NCI-H748 (cell line): Measurements from ENCODE around the gene ABCB10.
"Not testable (repeated sequence)": the region's sequence is repeated elsewhere in the genome, so short reads cannot be mapped to it uniquely, and the experiment has no call there.

Experiments used
- DNase-seq: peaks from one replicate; lab custom pipeline; 2025; ENCODE audit not compliant: unreplicated experiment; lab: John Stamatoyannopoulos, UW

ABCB10 gene

GRCh38 chr1:229574679-229575442, 16.4 kb upstream of the ABCB10 start:
- no peak for DNase-seq

- DNase-seq = peak; percentile 79
These were observed 13.8 kb upstream of the ABCB10 start for GRCh38 chr1:229572286-229572685.

- DNase-seq = no peak
These were observed 12.5 kb upstream of the ABCB10 start for GRCh38 chr1:229570891-229571516.

GRCh38 chr1:229570305-229570704, 11.8 kb upstream of the ABCB10 start:
- no peak for DNase-seq

- no peak for DNase-seq
These were observed 8.8 kb upstream of the ABCB10 start for GRCh38 chr1:229567109-229567868.

- no peak for DNase-seq
These were observed 5.2 kb upstream of the ABCB10 start for GRCh38 chr1:229563701-229564100.

GRCh38 chr1:229563241-229563640, 4.7 kb upstream of the ABCB10 start:
- no peak for DNase-seq

GRCh38 chr1:229562686-229563085, 4.2 kb upstream of the ABCB10 start:
- no peak for DNase-seq

- DNase-seq = no peak
These were observed 2.6 kb upstream of the ABCB10 start for GRCh38 chr1:229561141-229561540.

- DNase-seq = not testable (repeated sequence)
These were observed 1.6 kb upstream of the ABCB10 start for GRCh38 chr1:229560124-229560523.

GRCh38 chr1:229559336-229559801, 862 bp upstream of the ABCB10 start:
- DNase-seq = not testable (repeated sequence)

- peak; percentile 28 for DNase-seq
These were observed 543 bp downstream of the ABCB10 start for GRCh38 chr1:229557913-229558414.

GRCh38 chr1:229557200-229557850, 1.2 kb downstream of the ABCB10 start:
- no peak for DNase-seq

- DNase-seq = no peak
These were observed 3.5 kb downstream of the ABCB10 start for GRCh38 chr1:229554886-229555621.

GRCh38 chr1:229553621-229554130, 4.8 kb downstream of the ABCB10 start:
- no peak for DNase-seq

GRCh38 chr1:229552732-229553131, 5.8 kb downstream of the ABCB10 start:
- DNase-seq = no peak

- no peak for DNase-seq
These were observed 7.5 kb downstream of the ABCB10 start for GRCh38 chr1:229550812-229551567.

- DNase-seq = no peak
These were observed 11.0 kb downstream of the ABCB10 start for GRCh38 chr1:229547542-229547941.

- no peak for DNase-seq
These were observed 13.9 kb downstream of the ABCB10 start for GRCh38 chr1:229544587-229544986.
